NCI-H2029 treated with DMSO at 0.1 percent for 48 hours (cell line): ENCODE results near the gene ITGA8.
"Not testable (repeated sequence)": the region's sequence is repeated elsewhere in the genome, so short reads cannot be mapped to it uniquely, and the experiment has no call there.

Experiments
- DNase-seq: peaks from one replicate; lab custom pipeline; 2025; lab: John Stamatoyannopoulos, UW

Gene ITGA8

GRCh38 chr10:15494850-15495506 is 224.7 kb downstream of the ITGA8 start:
- no peak for DNase-seq

- no peak for DNase-seq
Observed at GRCh38 chr10:15491856-15492642, 227.7 kb downstream of the ITGA8 start.

- DNase-seq, result no peak
Observed at GRCh38 chr10:15489431-15489830, 230.3 kb downstream of the ITGA8 start.

DNA sequence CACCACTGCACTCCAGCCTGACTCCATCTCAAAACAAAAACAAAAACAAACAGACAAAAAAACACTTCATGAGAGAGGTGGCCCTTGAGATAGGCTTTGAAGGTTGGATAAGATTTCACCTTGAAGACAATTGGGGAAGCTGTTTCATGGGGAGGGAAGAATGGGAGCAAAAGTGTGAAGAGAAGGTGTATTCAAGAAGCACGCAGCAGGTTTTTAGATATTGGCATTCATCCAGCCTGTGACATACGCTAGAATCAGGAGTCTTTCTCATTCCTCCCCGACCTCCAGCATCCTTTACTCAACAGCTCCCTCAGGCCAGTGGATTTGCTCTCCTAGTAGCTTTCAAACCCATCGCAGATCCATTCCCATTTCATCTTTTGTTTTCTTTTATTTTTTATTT is 232.3 kb downstream of the ITGA8 start:
- DNase-seq, result no peak

GRCh38 chr10:15486404-15486803 is 233.3 kb downstream of the ITGA8 start:
- no peak for DNase-seq

DNA sequence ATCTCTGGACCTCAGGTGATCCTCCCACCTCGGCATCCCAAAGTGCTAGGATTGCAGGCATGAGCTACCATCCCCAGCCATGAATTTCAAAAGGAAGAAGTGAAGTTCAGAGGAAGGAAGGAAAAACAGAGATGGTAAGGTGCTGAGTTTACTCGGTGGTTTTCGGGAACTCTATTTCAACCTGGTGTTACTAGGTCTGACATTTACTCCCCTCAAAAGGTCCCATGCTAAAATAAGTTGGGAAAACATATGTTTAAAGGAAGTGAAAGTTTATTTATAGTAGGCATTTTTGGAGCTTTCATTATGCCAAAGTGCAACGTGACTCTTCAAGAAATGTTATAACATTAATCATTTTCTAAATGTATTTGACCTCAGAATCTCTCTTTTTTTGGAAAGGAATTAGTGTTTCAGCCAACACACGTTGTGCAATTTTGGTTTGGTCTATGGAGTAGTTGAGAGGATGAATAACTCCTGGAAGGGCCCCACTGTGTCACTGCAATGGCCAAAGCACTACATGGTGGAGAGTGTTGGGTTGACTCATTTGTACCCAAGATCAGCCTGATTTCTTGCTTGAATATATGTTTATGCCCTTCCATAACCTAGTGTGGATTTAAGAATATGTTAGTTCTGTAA is 233.9 kb downstream of the ITGA8 start:
- DNase-seq, result no peak

- DNase-seq, result no peak
Observed at GRCh38 chr10:15485027-15485426, 234.7 kb downstream of the ITGA8 start.

DNA sequence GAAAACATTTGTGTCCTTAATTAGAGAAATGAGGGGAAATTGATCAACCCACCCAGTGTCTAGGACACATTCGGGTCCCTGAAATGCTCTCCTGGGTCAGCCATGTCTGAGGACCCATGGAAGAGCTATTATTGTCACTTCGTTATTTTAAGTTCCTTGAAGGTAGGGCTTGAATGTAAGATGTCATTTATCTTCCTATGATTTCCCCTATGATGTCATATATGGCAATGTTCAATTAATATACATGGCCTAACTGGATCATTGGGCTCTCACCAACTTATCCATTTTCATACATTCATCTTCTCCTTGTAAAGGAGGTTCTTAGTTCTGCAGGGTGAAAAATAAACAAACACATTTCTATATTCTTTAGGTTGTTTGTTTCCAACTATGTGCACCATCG is 235.6 kb downstream of the ITGA8 start:
- no peak for DNase-seq

- DNase-seq, result no peak
Observed at GRCh38 chr10:15483215-15484075, 236.3 kb downstream of the ITGA8 start.

DNA sequence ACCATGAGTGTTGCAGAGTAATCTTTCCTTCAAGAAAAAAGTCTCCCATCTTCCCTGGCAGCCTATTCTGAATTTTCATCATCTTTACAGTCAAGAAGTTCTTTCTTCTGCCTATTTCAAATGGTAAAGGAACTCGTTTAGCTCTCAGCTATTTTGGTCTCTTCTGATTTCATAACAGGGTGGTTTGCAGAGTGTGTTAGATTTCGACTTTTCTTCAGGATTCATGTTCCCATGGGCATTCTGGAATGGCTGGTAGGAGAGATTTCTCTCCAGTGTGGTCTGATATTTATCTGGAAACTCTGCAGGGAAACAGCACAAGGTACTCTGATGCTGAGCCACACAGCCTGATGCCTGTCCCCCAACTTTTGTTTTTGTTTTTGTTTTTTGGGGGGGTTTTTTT is 237.6 kb downstream of the ITGA8 start:
- no peak for DNase-seq

DNA sequence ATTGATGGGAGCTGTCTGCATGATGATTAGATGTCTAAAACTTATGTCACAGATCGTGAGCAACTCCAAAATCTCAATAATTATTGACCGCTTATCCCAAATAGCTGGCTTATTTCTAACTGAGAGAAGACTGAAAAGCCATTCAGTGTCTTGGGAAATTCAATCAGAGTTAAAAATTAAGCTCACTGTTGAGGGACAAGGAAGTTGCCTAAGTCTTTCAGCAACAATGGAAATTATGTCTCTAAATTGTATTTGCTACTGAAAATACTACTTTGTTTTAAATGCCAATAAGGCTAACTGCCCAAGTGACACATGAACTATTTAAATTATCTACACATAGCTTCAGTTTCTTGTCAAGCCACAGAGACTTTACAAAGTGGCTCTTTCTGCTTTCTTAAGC is 240.8 kb downstream of the ITGA8 start:
- DNase-seq, result no peak

- no peak for DNase-seq
Observed at GRCh38 chr10:15478429-15478828, 241.3 kb downstream of the ITGA8 start.

GRCh38 chr10:15476337-15476736 is 243.4 kb downstream of the ITGA8 start:
- no peak for DNase-seq

DNA sequence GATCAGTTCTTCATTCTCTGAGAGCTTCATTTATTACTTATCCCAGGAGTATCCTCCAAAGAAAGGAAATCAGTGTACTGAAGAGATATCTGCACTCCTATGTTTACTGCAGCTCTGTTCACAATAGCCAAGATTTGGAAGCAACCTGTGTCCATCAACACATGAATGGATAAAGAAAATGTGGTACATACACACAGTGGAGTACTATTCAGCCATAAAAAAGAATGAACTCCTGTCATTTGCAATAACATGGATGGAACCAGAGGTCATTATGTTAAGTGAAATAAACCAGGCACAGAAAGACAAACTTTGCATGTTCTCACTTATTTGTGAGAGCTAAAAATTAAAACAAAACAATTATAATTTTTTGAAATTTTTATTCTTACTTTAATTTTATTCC is 244.3 kb downstream of the ITGA8 start:
- not testable (repeated sequence) for DNase-seq

GRCh38 chr10:15474671-15475070 is 245.1 kb downstream of the ITGA8 start:
- no peak for DNase-seq

GRCh38 chr10:15473396-15473767 is 246.3 kb downstream of the ITGA8 start:
- DNase-seq, result no peak

- DNase-seq, result no peak
Observed at GRCh38 chr10:15472431-15473395, 247.0 kb downstream of the ITGA8 start.

DNA sequence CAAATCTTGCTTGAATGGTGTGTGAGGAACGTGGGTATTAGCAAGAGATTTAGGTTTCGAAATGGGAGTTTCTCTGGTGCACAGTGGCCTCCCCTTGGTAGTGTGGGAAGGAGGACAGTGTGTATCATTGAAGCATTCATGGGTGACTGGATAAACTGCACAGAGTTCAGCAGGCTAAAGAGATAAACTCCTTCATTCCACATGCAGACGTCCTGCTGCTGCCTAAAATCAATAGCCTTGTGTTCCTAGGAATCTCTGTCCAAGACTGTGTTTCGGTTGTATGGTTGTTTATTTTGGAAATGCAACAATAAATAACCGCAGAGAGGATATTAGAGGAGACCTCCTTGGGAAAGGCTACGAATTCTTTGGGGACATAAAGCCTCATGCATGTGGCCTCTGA is 247.7 kb downstream of the ITGA8 start:
- no peak for DNase-seq

GRCh38 chr10:15469111-15469510 is 250.6 kb downstream of the ITGA8 start:
- DNase-seq, result no peak

DNA sequence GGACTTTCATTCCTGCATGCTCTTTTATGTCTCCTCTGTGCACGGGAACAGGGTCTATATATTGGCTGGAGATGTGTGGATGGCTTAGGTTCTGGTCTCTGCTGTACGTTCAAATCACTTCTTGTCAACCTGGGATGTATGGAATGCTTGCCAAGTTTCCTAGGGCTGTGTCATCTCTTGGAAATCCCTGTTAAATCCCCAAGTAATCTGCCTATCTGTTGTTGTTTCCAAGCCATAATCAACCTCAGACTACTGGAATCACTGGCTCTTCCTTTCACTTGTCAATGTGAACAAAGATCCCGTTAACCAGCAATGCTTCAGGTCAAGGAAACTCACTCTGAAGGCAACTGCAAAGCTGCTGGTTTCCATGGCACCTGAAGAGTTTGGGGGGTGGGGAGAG is 255.3 kb downstream of the ITGA8 start:
- DNase-seq, result no peak
